Hepatocyte (in vitro differentiated cells): ENCODE data around the gene NOTUM. TPM values are rescaled to one million over a fixed set of nuclear protein-coding genes. Genes with fewer than 3 reads are reported as not detected.

Source experiments
- DNase-seq: peaks from one replicate; pipeline ENCODE4 v3.0.0-alpha.2; 2016; ENCODE audit warnings: low spot score
- H2AFZ ChIP-seq: fragments of 200-600 bp; sonication (generic); 2 replicates; pipeline ENCODE4 v1.6.0; 2016; ENCODE audit warnings: antibody characterized with exemption, mild to moderate bottlenecking
- H3K27ac ChIP-seq: fragments of 200-600 bp; sonication (generic); 2 replicates; pipeline ENCODE4 v1.5.1; 2016; ENCODE audit warnings: mild to moderate bottlenecking
- H3K27me3 ChIP-seq: fragments of 200-600 bp; sonication (generic); 2 replicates; pipeline ENCODE4 v1.6.1; 2016
- H3K36me3 ChIP-seq: fragments of 200-600 bp; sonication (generic); replicated peaks from 2 replicates; pipeline ENCODE4 v1.5.1; 2016; ENCODE audit warnings: low read depth; ENCODE audit not compliant: insufficient read depth
- H3K4me1 ChIP-seq: fragments of 200-600 bp; sonication (generic); 2 replicates; pipeline ENCODE4 v1.5.1; 2016; ENCODE audit warnings: mild to moderate bottlenecking, moderate library complexity; ENCODE audit not compliant: insufficient read depth
- H3K4me2 ChIP-seq: fragments of 200-600 bp; sonication (generic); 2 replicates; pipeline ENCODE4 v1.6.0; 2016
- H3K4me3 ChIP-seq: fragments of 200-600 bp; sonication (generic); 2 replicates; pipeline ENCODE4 v1.5.1; 2016; ENCODE audit warnings: mild to moderate bottlenecking
- H3K79me2 ChIP-seq: fragments of 200-600 bp; sonication (generic); 2 replicates; pipeline ENCODE4 v1.6.0; 2017; ENCODE audit warnings: mild to moderate bottlenecking
- H3K9me2 ChIP-seq: fragments of 200-600 bp; sonication (generic); replicated peaks from 2 replicates; pipeline ENCODE4 v1.6.0; 2017; ENCODE audit warnings: mild to moderate bottlenecking; ENCODE audit not compliant: insufficient read depth
- H3K9me3 ChIP-seq: fragments of 200-600 bp; sonication (generic); 2 replicates; pipeline ENCODE4 v1.5.1; 2016; ENCODE audit warnings: low read depth, mild to moderate bottlenecking
- H4K20me1 ChIP-seq: fragments of 200-600 bp; sonication (generic); 2 replicates; pipeline ENCODE4 v1.6.0; 2016; ENCODE audit warnings: mild to moderate bottlenecking; ENCODE audit not compliant: insufficient read depth, poor library complexity, severe bottlenecking
- CTCF ChIP-seq: fragments of 200-600 bp; sonication (generic); IDR thresholded peaks from 2 replicates; pipeline ENCODE4 v1.5.1; 2016; ENCODE audit warnings: antibody characterized with exemption, mild to moderate bottlenecking; ENCODE audit not compliant: poor library complexity
- EZH2 ChIP-seq: fragments of 200-600 bp; sonication (generic); IDR thresholded peaks from 2 replicates; pipeline ENCODE4 v1.6.1; 2016; ENCODE audit warnings: antibody characterized with exemption, mild to moderate bottlenecking, borderline replicate concordance
- EZH2phosphoT487 ChIP-seq: fragments of 200-600 bp; sonication (generic); IDR thresholded peaks from one replicate; pipeline ENCODE4 v1.6.1; 2018; ENCODE audit warnings: antibody characterized with exemption, mild to moderate bottlenecking, low read depth, moderate library complexity; ENCODE audit not compliant: unreplicated experiment, severe bottlenecking
- WGBS: methylation state at CpG from one replicate; pipeline ENCODE4 v1.1.6; 2016; ENCODE audit warnings: low lambda C conversion rate; ENCODE audit errors: missing lambda C conversion rate; 5-methylcytosine and 5-hydroxymethylcytosine counted together
- polyA plus RNA-seq: library from polyadenylated mRNA; unstranded; fragments of >200 nt; fragmentation: Nextera tagmentation; extraction: Ambion mirVana; gene quantifications from 2 replicates; pipeline ENCODE4 v1.2.1, GENCODE V29; 2016
- total RNA-seq: library from RNA; depleted of rRNA; stranded (reverse); fragments of >200 nt; gene quantifications from 2 replicates; pipeline ENCODE4 v1.2.3, GENCODE V29; 2014

NOTUM gene
- total and polyA plus RNA-seq, 2 experiments from 2014 or later = 1.0 to 4.7 TPM

GRCh38 chr17:81959362-81960129, 1.4 kb downstream of the NOTUM start:
- Histone ChIP-seq H3K9me2 (no peaks in the 10 kb centered on the region), H4K20me1 (no peaks in the 10 kb centered on the region), H3K27ac (no peak overlapping the region), H3K4me1 (peaks cover 12% of the 10 kb centered on the region), H3K27me3 (peaks cover 60% of the 10 kb centered on the region), H3K4me3 (peak overlapping the region; percentile 39), H3K79me2 (no peaks in the 10 kb centered on the region), H3K4me2 (peak overlapping the region; percentile 90), H3K36me3 (no peaks in the 10 kb centered on the region), H2AFZ (peak overlapping the region; percentile 71), H3K9me3 (no peaks in the 10 kb centered on the region)
- WGBS = 8% methylated on average over 49 of the region's 112 CpGs
- TF ChIP-seq CTCF (peak; percentile 72), EZH2phosphoT487 (no peak)
- DNase-seq = peak; percentile 83

- peaks cover 53% of the 10 kb centered on the region for H3K27me3 ChIP-seq
- 87% methylated on average over 15 of the region's 15 CpGs for WGBS
- no peak overlapping the region for H3K4me3 ChIP-seq
Measured at GRCh38 chr17:81958633-81959342, 2.2 kb downstream of the NOTUM start.

GRCh38 chr17:81957691-81958432, 3.1 kb downstream of the NOTUM start:
- Histone ChIP-seq H3K4me3 (no peak overlapping the region), H3K4me2 (no peak overlapping the region), H3K79me2 (no peaks in the 10 kb centered on the region), H4K20me1 (no peaks in the 10 kb centered on the region), H3K4me1 (peaks cover 12% of the 10 kb centered on the region), H3K27me3 (peaks cover 44% of the 10 kb centered on the region), H3K9me3 (no peaks in the 10 kb centered on the region), H3K36me3 (no peaks in the 10 kb centered on the region), H2AFZ (no peak overlapping the region), H3K27ac (no peak overlapping the region), H3K9me2 (no peaks in the 10 kb centered on the region)
- no peak for TF ChIP-seq EZH2
- TF ChIP-seq EZH2phosphoT487 = no peak
- TF ChIP-seq CTCF = no peak
- no peak for DNase-seq
- WGBS = 89% methylated on average over 16 of the region's 19 CpGs

More at GRCh38 chr17:81958633-81959342, 2.2 kb downstream of the NOTUM start:
- no peaks in the 10 kb centered on the region for H3K9me3 ChIP-seq
- H2AFZ ChIP-seq = no peak overlapping the region
- H3K79me2 ChIP-seq = no peaks in the 10 kb centered on the region
- peaks cover 12% of the 10 kb centered on the region for H3K4me1 ChIP-seq
- no peaks in the 10 kb centered on the region for H3K9me2 ChIP-seq
- H3K4me2 ChIP-seq = peak overlapping the region; percentile 90
- no peaks in the 10 kb centered on the region for H4K20me1 ChIP-seq
- TF ChIP-seq EZH2phosphoT487 (no peak), CTCF (no peak), EZH2 (no peak)
- no peak for DNase-seq
- no peak overlapping the region for H3K27ac ChIP-seq
- H3K36me3 ChIP-seq = no peaks in the 10 kb centered on the region
